ENCODE measurements around the gene VSTM1.

Gene VSTM1

DNA sequence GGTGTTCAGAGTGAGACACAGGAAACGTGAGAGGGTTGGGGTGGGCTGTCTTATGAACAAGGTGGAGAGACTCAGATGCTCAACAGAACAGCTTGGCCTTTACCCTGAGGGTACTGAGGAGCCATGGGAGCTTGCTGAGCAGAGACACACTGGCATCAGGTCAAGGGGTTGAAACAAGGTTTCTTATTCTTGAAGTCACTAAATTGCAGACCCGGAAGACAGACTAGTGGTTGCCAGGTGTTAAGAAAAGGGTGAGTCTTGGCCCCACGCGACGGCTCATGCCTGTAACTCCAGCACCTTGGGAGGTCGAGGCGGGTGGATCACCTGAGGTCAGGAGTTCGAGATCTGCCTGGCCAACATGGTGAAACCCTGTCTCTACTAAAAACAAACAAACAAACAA is 49.8 kb downstream of the VSTM1 start:
- no peak for FAIRE-seq
- DNase-seq (ENCODE audit: insufficient read length, low spot score) = no peak

DNA sequence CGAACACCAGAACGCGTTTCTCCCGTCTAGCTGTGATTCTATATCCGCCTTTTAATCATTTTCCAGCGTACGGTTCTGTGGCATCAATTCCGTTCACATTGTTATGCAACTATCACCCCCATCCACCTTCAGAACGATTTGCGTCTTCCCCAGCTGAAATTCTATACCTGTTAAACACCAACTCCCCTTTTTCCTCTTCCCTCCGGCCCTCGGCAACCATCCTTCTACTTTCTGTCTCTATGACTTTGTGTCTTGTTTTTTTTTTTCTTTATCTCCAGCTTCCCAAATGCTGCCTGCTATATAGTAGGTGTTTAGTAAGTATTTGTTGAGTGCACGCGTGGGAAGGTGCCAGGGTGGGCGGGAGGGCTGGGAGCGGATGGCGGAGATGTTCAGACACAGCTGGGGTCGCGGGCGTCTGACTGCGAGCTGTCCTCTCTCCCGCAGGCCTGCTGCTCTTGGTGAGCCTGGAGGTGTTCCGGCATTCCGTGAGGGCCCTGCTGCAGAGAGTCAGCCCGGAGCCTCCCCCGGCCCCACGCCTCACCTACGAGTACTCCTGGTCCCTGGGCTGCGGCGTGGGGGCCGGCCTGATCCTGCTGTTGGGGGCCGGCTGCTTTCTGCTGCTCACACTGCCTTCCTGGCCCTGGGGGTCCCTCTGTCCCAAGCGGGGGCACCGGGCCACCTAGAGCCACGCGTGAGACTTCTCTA is 52.0 kb downstream of the VSTM1 start:
- FAIRE-seq = no peak
- no peak for DNase-seq (ENCODE audit: insufficient read length, low spot score)

DNA sequence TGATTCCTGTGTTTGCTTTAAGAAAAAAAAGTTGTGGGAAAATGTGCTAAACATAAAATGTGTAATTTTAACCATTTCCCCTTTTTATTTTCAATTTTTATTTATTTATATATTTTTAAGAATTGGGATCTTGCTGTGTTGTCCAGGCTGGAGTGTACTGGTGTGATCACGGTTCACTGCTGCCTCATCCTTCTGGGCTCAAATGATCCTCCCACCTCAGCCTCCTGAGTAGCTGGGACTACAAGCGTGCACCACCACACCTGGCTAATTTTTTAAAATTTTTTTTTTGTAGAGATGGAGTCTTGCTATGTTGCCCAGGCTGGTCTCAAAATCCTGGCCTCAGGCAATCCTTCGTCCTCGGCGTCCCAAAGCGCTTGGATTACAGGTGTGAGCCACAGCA is 53.2 kb downstream of the VSTM1 start:
- no peak for DNase-seq (ENCODE audit: insufficient read length, low spot score)
- FAIRE-seq = no peak

DNA sequence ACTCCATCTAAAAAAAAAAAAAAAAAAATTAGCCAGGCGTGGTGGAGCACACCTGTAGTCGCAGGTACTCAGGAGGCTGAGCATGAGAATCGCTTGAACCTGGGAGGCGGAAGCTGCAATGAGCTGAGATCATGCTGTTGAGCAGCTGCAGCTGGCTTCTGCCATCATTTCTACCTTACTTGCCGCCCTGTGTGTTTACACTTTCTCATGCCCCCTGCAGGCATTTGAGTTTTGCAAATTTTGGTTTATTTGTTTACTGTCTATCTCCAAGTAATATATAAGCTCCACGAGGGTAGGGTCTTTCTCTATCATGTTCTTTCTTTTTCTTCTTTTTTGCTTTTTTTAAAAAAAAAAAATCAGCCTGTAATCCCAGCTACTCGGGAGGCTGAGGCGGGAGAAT is 54.3 kb downstream of the VSTM1 start:
- FAIRE-seq (no peak), DNase-seq (ENCODE audit: insufficient read length, low spot score) (no peak)

DNA sequence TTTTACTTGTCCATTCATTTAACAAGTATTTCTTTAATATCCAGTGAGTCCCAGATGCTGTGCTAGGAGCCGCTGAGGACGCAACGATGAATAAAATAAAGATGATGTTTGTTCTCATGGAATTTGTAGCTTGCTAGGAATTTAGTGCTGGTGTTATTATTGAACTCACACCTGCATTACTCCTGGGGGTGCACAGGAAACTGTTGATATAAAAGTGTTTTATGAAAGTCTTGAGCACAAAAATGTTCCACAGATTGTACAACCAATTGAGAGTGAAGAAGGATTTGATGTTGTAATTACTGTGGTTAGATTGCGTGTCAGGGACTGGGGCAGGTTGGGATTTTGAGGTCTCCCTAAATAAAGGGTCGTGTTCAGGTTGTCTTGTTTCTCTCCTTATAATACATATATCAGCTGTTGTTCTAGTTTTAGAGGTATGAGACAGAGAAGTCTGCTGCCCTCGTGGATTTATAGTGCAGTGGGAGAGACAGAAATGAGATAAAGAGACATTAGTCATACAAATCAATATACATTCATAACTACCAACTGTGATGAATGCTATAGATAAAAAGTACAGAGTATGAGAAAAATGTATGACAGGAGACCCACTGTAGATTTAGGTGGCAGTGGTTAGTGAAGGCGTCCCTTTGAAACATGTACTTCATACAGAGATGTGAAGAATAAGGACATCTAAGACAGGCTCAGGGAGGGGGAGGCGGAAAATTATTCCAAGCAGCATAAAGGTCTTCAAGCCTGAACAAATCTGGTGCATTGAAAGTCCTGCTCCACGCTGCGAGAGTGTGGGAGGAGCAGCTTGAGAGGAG is 61.0 kb downstream of the VSTM1 start:
- FAIRE-seq = no peak

DNA sequence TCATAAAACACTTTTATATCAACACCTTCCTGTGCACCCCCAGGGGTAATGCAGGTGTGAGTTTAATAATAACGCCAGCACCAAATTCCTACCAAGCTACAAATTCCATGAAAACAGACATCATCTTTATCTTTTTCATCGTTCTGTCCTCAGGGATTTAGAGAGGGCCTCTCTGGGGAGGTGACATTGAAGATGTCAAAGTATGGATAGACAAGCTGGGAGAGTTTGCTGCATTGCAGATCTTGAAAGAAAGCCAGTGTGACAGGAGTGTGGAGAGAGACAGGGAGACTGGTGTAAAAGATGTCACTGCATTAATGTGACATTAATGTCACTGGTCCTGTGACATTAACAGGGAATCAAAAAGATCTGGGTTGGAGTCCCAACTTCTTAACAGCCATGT is 62.2 kb downstream of the VSTM1 start:
- no peak for FAIRE-seq
- DNase-seq (ENCODE audit: insufficient read length, low spot score) = no peak

More for the DNA sequence above, 61.0 kb downstream of the VSTM1 start:
- no peak for DNase-seq (ENCODE audit: insufficient read length, low spot score)

DNA sequence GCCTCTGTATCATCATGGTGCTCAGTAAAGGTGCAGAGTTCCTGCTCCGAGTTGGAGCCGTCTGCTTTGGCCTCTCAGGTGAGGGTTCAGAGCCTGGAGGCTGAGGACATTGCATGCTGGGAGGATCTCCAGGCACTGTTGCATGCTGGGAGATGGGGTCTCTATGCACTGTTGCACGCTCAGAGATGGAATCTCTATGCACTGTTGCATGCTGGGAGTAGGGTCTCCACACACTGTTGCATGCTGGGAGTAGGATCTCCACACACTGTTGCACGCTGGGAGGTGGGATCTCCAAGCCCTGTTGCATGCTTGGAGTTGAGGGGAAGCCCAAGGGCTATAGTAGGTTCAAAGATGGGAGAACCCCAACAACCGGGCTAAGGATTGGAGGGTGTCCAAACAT is 64.0 kb downstream of the VSTM1 start:
- FAIRE-seq (no peak), DNase-seq (ENCODE audit: insufficient read length, low spot score) (no peak)

DNA sequence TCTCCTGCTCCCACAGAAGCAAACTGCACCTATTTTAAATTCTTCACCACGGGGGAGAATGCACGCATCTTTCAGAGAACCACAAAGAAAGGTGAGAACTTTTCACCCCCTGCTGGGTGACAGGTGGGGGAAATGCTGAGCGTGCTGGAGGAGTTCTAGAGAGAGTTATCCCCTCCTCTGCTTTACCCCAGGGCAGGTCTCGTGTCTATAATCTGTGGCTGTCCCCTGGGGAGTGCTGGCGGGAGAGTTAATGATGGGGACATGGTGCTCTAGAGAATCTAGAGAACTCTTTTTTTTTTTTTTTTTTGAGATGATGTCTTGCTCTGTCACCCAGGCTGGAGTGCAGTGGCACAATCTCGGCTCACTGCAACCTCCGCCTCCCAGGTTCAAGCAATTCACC is 65.5 kb downstream of the VSTM1 start:
- no peak for FAIRE-seq
- DNase-seq (ENCODE audit: insufficient read length, low spot score) = no peak

DNA sequence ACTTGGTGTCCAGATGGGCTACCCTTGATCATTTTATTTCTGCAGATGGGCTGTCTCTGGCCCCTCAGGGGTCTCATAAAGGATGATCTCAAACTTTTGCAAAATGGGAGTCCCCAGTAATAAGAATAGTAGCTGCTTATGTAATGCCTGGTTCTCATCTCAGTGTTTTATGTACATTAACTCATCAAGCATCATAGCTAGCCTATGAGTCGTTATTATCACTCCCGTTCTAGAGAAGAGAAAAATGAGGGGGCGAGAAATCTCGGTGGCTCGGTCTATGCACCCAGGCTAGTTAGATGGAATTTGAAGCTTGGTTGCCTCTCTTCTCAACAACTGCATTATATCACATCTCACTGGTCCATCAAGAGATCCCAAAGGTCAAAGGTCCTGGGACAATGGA is 68.9 kb downstream of the VSTM1 start:
- DNase-seq (ENCODE audit: insufficient read length, low spot score) = no peak
- FAIRE-seq = no peak

DNA sequence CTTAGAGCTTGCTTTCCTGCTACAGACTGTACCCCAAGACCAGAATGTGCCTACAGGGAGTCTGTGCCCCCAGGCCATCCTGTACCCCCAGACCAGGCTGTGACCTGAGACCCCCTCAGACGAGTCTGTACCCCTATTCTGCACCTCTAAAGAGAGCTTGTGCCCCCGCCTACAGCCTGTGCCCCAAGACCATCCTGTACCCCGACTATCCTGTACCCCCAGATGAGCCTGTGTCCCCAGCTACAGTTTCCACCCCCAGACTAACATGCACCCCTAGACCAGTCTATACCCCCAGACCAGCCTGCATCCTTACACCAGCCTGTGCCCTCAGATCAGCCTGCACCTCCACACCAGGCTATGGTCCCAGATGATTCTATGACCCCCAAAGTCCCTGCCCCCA is 70.2 kb downstream of the VSTM1 start:
- DNase-seq (ENCODE audit: insufficient read length, low spot score) = no peak
- no peak for FAIRE-seq

DNA sequence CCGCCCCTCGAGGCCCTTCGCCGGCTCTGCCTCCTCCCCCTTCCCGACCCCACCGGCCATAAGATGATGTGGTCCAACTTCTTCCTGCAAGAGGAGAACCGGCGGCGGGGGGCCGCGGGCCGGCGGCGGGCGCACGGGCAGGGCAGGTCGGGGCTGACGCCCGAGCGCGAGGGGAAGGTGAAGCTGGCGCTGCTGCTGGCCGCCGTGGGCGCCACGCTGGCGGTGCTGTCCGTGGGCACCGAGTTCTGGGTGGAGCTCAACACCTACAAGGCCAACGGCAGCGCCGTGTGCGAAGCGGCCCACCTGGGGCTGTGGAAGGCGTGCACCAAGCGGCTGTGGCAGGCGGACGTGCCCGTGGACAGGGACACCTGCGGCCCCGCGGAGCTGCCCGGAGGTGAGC is 70.9 kb downstream of the VSTM1 start:
- no peak for FAIRE-seq
- DNase-seq (ENCODE audit: insufficient read length, low spot score) = no peak

DNA sequence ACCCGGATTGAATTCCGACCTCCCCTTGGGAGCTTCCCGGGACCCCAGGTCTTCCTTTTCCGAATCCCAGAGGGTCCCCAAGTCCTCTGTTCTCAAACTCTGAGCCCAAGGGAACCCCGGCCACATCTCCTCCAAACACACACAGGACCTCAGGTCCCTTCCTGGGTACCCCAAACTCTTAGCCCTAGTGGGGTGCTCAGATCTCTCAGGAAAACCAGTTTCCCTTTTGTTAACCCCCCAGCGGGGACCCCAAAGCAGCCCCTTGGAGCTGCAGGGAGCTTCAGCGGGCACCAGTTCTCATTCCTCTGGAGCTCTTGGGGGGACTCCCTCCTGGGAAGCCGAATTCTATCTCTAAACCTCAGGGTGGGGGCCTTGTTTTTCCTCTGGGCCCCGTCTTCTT is 71.5 kb downstream of the VSTM1 start:
- no peak for DNase-seq (ENCODE audit: insufficient read length, low spot score)
- no peak for FAIRE-seq

DNA sequence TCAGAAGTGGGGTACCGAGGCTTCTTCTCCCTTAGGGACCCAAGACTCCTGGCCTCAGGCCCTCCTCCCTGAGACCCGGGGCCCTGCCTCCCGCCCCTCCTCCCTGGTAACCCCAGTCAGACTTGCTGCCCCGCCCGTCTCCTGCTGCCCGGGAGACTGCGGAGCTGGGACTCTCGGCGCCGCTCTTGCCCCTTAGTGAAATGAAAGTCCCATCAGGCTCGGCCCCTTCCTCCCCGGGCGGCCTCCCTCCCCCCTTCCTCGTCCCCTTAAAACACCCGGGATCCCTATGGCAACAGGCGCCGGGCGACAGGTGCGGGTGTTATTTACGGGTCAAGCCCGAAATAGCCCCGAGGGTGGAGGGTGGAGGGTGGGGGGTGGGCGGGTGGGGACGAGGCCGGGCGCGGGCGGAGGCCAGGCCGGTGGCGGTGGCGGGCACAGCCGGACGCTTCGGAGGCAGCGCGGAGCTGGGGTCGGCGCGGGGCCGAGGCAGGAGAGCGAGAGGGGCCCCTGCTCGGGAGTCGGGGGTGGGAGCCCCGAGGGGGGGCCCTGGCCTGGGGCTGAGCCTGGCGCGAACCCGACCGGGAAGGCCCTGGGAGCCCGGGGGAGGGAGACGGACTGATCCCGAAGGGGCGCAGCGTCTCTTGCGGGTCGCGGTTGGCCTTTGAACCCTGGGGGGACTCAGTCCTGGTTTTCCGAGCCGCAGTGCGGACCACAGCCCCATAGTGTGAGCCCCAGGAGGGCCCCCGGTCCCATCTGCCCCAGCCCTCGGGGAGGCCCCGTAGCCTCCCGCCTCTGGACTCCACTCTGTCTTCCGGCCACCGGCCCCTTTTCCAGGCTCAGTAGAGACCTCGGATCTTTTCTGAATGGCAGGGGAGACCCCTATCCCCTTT is 72.2 kb downstream of the VSTM1 start, which contains the start of gene CACNG6:
Gene CACNG6 (plus strand): TSS at position 414 of the 890 bp plus-strand sequence. CDS start 1,241 bp downstream, outside the sequence.
- no peak for FAIRE-seq
- DNase-seq (ENCODE audit: insufficient read length, low spot score) = no peak

All from GM19239 (cell line).